Natural killer cell (primary cell): ENCODE results near the gene P2RY12. TPM values are rescaled to one million over a fixed set of nuclear protein-coding genes. Genes with fewer than 3 reads are reported as not detected.

ENCODE experiments used
- ATAC-seq, 3 donors: fragments of 150-1000 bp in 2 of 3; fragments of 200-7000 bp in 1 of 3; cut with Tn5 transposase; 1 replicate in 1 of 3; 2 replicates in 2 of 3; pipeline ENCODE4 v1.10.0; 2021; ENCODE audit warnings: mild to moderate bottlenecking in 2 of 3, moderate library complexity in 2 of 3
- DNase-seq, 2 donors: peaks; one replicate each; pipeline versions ENCODE4 v3.0.0 to v3.0.0-alpha.2; 2013 to 2021; ENCODE audit warnings: mixed read lengths in 1 of 2
- H3K27ac ChIP-seq: one replicate; pipeline ENCODE4 v1.5.1; 2013; ENCODE audit warnings: mild to moderate bottlenecking, low read length
- H3K27me3 ChIP-seq: one replicate; pipeline ENCODE4 v1.6.1; 2013; ENCODE audit warnings: low read length; ENCODE audit not compliant: control insufficient read depth, insufficient read depth
- H3K36me3 ChIP-seq: one replicate; pipeline ENCODE4 v1.6.1; 2013; ENCODE audit warnings: low read length; ENCODE audit not compliant: control insufficient read depth, insufficient read depth
- H3K4me1 ChIP-seq: one replicate; pipeline ENCODE4 v1.6.1; 2013; ENCODE audit warnings: low read length; ENCODE audit not compliant: control insufficient read depth, insufficient read depth
- H3K4me3 ChIP-seq: one replicate; pipeline ENCODE4 v1.5.1; 2013; ENCODE audit warnings: low read length
- H3K9me3 ChIP-seq: one replicate; pipeline ENCODE4 v1.6.1; 2013; ENCODE audit warnings: low read length; ENCODE audit not compliant: control insufficient read depth, insufficient read depth
- H3K27ac Mint-ChIP-seq, 2 donors: one replicate each; pipeline ENCODE4 v1.8.0; 2022; ENCODE audit warnings: mild to moderate bottlenecking in 2 of 2, mixed read lengths in 2 of 2, moderate library complexity in 1 of 2
- H3K27me3 Mint-ChIP-seq, 2 donors: one replicate each; pipeline ENCODE4 v1.8.0; 2022; ENCODE audit warnings: low read depth in 2 of 2, mixed read lengths in 2 of 2
- H3K36me3 Mint-ChIP-seq: one replicate; pipeline ENCODE4 v1.8.0; 2022; ENCODE audit warnings: mixed read lengths
- H3K4me1 Mint-ChIP-seq, 2 donors: one replicate each; pipeline ENCODE4 v1.8.0; 2022; ENCODE audit warnings: mixed read lengths in 2 of 2
- H3K4me3 Mint-ChIP-seq: one replicate; pipeline ENCODE4 v1.8.0; 2022; ENCODE audit warnings: mild to moderate bottlenecking, moderate library complexity, mixed read lengths
- H3K9me3 Mint-ChIP-seq, 2 donors: one replicate each; pipeline ENCODE4 v1.8.0; 2022; ENCODE audit warnings: mixed read lengths in 2 of 2
- WGBS: methylation state at CpG from one replicate; pipeline ENCODE4 v1.1.7; 2013; ENCODE audit warnings: missing lambda C conversion rate; ENCODE audit not compliant: insufficient coverage; 5-methylcytosine and 5-hydroxymethylcytosine counted together
- intact Hi-C: fragments of 100-400 bp; cut with micrococcal nuclease; formaldehyde crosslinking; loops from one replicate; pipeline ENCODE4 v1.14.2; 2022
- total RNA-seq, 4 donors: library from RNA; stranded (reverse); fragments of 120-200 nt in 1 of 4; gene quantifications; one replicate each; pipeline versions ENCODE4 v1.2.3 to v1.2.4, GENCODE V29; 2013 to 2022
- TF ChIP-seq, protein P1 (sequence below): fragments of 200-600 bp; IDR thresholded peaks from one replicate; pipeline ENCODE4 v1.8.0; 2022; ENCODE audit warnings: antibody characterized with exemption

The P2RY12 gene
- total RNA-seq, 3 donors from 2014 or later (not counting 1 experiment from before 2014, with no cell fraction given), result 0.52 to 1.6 (median 1.3) TPM

DNA sequence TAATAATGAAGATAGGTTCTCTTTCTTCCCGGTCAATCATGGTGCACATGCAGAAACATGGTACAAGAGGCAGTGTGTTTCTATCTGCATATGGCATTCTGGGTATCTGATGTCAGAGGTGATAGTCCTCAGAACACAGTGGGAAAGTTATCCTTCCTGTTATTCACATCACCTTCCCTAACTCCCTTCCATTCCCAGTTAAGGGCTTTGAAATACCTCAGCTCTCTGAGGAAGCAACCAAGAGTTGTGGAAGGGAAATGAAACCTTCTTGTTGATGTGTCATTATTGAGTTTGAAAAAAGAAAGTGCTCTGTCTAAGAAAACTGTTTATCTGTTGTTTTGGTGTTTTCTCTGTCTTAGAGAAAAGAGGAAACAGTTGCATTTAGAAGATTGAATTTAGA, 33.3 kb downstream of the P2RY12 start:
- H3K4me3 Mint-ChIP-seq, result no peak overlapping the region
- no peaks in the 10 kb centered on the region for H3K9me3 Mint-ChIP-seq
- TF ChIP-seq, protein P1, sequence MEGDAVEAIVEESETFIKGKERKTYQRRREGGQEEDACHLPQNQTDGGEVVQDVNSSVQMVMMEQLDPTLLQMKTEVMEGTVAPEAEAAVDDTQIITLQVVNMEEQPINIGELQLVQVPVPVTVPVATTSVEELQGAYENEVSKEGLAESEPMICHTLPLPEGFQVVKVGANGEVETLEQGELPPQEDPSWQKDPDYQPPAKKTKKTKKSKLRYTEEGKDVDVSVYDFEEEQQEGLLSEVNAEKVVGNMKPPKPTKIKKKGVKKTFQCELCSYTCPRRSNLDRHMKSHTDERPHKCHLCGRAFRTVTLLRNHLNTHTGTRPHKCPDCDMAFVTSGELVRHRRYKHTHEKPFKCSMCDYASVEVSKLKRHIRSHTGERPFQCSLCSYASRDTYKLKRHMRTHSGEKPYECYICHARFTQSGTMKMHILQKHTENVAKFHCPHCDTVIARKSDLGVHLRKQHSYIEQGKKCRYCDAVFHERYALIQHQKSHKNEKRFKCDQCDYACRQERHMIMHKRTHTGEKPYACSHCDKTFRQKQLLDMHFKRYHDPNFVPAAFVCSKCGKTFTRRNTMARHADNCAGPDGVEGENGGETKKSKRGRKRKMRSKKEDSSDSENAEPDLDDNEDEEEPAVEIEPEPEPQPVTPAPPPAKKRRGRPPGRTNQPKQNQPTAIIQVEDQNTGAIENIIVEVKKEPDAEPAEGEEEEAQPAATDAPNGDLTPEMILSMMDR, result no peak
- Histone ChIP-seq H3K9me3 (no peaks in the 10 kb centered on the region), H3K27ac (no peak overlapping the region), H3K4me3 (no peak overlapping the region), H3K27me3 (no peaks in the 10 kb centered on the region), H3K4me1 (peaks cover 6% of the 10 kb centered on the region), H3K36me3 (no peaks in the 10 kb centered on the region)
- H3K4me1 Mint-ChIP-seq, result peaks cover 18 to 19% of the 10 kb centered on the region in 2 donors
- no peaks in the 10 kb centered on the region for H3K27me3 Mint-ChIP-seq
- intact Hi-C loops, result no loop called here
- no peaks in the 10 kb centered on the region for H3K36me3 Mint-ChIP-seq
- DNase-seq (no peak), ATAC-seq (no peak)
- H3K27ac Mint-ChIP-seq, result no peak overlapping the region
- no CpG with 5 or more reads among the region's 1 CpG for WGBS

DNA sequence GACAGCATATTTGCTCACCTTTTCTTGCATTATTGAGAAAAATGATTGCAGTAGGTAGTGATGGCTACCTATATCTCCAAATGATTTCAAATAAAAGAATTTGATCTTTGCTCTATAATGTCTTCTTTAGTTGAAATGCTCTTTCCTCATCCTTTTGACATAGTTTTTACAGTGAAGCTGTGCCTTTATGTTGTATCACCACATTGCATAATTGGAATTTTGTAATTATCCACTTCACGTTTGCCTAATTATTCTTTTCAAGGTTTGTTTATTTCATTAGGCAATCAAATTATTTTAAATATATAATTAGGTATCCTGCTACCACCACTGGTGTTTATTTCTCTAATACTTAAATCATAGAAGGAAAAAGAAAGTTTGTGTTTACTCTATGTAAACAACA, 33.9 kb downstream of the P2RY12 start:
- H3K27ac Mint-ChIP-seq, result no peak overlapping the region
- TF ChIP-seq, protein P1, result no peak
- no peaks in the 10 kb centered on the region for H3K9me3 Mint-ChIP-seq
- peaks cover 23 to 25% of the 10 kb centered on the region in 2 donors for H3K4me1 Mint-ChIP-seq
- no peaks in the 10 kb centered on the region for H3K36me3 ChIP-seq
- H3K36me3 Mint-ChIP-seq, result no peaks in the 10 kb centered on the region
- no peaks in the 10 kb centered on the region for H3K27me3 Mint-ChIP-seq
- H3K27ac ChIP-seq, result no peak overlapping the region
- no peaks in the 10 kb centered on the region for H3K9me3 ChIP-seq
- peaks cover 6% of the 10 kb centered on the region for H3K4me1 ChIP-seq
- H3K4me3 Mint-ChIP-seq, result no peak overlapping the region
- no peaks in the 10 kb centered on the region for H3K27me3 ChIP-seq
- ATAC-seq, result no peak
- no peak overlapping the region for H3K4me3 ChIP-seq
- no CpG with 5 or more reads among the region's 1 CpG for WGBS
- intact Hi-C loops, result no loop called here
- DNase-seq, result no peak

DNA sequence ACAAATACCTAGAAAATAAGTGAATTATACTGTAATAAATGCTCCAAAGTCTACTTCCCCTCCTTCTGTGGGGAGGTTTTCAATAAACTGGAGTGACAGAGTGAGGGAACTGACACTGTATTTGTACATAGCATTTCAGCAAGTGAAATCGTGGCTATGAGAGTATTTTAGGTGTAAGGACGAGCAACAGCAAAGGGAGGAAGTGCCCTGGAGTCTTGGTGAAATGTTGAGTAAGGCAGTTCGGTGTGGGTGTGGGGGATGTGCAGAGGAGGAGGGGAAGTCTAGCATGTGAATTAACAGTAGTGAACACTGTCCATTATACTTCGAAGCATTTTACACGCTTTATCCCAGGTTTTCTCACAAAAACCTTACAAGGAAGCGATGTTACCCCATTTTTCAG, 37.1 kb downstream of the P2RY12 start:
- DNase-seq (no peak), ATAC-seq (peak; percentile 72 to 78 (median 73))
- no peak overlapping the region for H3K4me3 ChIP-seq
- no peaks in the 10 kb centered on the region for H3K9me3 ChIP-seq
- peaks cover 24 to 26% of the 10 kb centered on the region in 2 donors for H3K4me1 Mint-ChIP-seq
- no peak overlapping the region for H3K27ac ChIP-seq
- no peaks in the 10 kb centered on the region for H3K27me3 Mint-ChIP-seq
- intact Hi-C loops, result no loop called here
- TF ChIP-seq, protein P1, result no peak
- no peaks in the 10 kb centered on the region for H3K9me3 Mint-ChIP-seq
- no peaks in the 10 kb centered on the region for H3K27me3 ChIP-seq
- no peaks in the 10 kb centered on the region for H3K36me3 Mint-ChIP-seq
- H3K4me1 ChIP-seq, result peaks cover 6% of the 10 kb centered on the region
- H3K4me3 Mint-ChIP-seq, result peak overlapping the region; percentile 79
- peak overlapping the region; percentile 57 to 75 for H3K27ac Mint-ChIP-seq
- WGBS, result 12% methylated on average over 4 of the region's 6 CpGs
- H3K36me3 ChIP-seq, result no peaks in the 10 kb centered on the region

DNA sequence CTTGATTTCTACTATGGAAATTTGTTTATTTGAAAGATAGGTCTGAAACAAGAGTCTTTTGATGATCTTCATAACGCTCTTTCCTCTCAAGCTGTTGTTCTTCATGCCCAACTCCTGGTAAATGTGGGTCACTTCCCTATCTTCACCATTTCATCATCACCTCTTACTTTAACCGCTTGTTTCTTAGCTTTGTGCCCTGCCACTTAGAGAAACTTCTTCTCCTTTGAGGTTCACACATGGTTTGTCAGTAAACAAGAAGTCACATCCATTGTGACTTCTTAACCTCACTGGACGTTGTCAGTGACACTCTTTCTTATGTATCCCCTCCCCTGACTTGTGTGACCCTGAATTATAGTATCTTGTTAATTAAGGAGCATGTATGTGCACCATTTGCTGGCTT, 38.3 kb downstream of the P2RY12 start:
- peaks cover 24 to 26% of the 10 kb centered on the region in 2 donors for H3K4me1 Mint-ChIP-seq
- H3K36me3 ChIP-seq, result no peaks in the 10 kb centered on the region
- peaks cover 6% of the 10 kb centered on the region for H3K4me1 ChIP-seq
- H3K4me3 Mint-ChIP-seq, result peak overlapping the region; percentile 72
- DNase-seq (no peak), ATAC-seq (peak; percentile 50 to 75 (median 73))
- no peak overlapping the region for H3K4me3 ChIP-seq
- no peaks in the 10 kb centered on the region for H3K9me3 Mint-ChIP-seq
- H3K27me3 ChIP-seq, result no peaks in the 10 kb centered on the region
- intact Hi-C loops, result no loop called here
- peak overlapping the region; percentile 57 to 77 for H3K27ac Mint-ChIP-seq
- no peak overlapping the region for H3K27ac ChIP-seq
- H3K9me3 ChIP-seq, result no peaks in the 10 kb centered on the region
- no peaks in the 10 kb centered on the region for H3K36me3 Mint-ChIP-seq
- no peaks in the 10 kb centered on the region for H3K27me3 Mint-ChIP-seq
- TF ChIP-seq, protein P1, result no peak
- WGBS, result 33% methylated on average over 2 of the region's 3 CpGs
